OCI-LY1 (cell line): ENCODE results near the gene NPW.

Source experiments
- CTCF ChIP-seq: fragments of 200-600 bp; sonication (generic), shearing (Covaris generic); IDR thresholded peaks from 2 replicates; pipeline ENCODE4 v1.5.1; 2017; ENCODE audit warnings: mild to moderate bottlenecking, antibody characterized with exemption, low read length, moderate library complexity, mixed read lengths
- EZH2 ChIP-seq: fragments of 200-600 bp; sonication (generic), shearing (Covaris generic); IDR thresholded peaks from 2 replicates; pipeline ENCODE4 v1.8.0; 2017; ENCODE audit warnings: borderline replicate concordance, mixed run types, mild to moderate bottlenecking, antibody characterized with exemption, low read length, moderate library complexity, mixed read lengths

GRCh38 chr16:2009791-2010510, 9.6 kb upstream of the NPW start, which contains the start of gene ZNF598:
- TF ChIP-seq EZH2: no peak
- no peak for TF ChIP-seq CTCF
